ENCODE measurements around the gene GSX1.

GSX1 gene

GRCh38 chr13:27822873-27823311 is 30.6 kb downstream of the GSX1 start:
- ChIA-PET CTCF (interaction anchor here (0.6 kb wide), 1 partner anchor 29 kb away, joined by 4 read pairs; no protein-coding TSS in a partner anchor), POLR2A (no interaction called here)
- Histone ChIP-seq H3K9me3 (ENCODE audit: control insufficient read depth, insufficient read depth, low read depth, low read length) (no peaks in the 10 kb centered on the region), H3K27ac (ENCODE audit: extremely low read depth, low read depth, low read length) (no peak overlapping the region), H3K4me3 (ENCODE audit: low read depth, low read length) (no peak overlapping the region), H3K36me3 (ENCODE audit: control insufficient read depth in 2 of 2, insufficient read depth in 1 of 2, low read length in 2 of 2) (no peaks in the 10 kb centered on the region), H3K4me1 (ENCODE audit: control insufficient read depth, insufficient read depth, low read length) (no peaks in the 10 kb centered on the region)
- TF ChIP-seq ZBTB10 (tag by site-specific recombination; IDR thresholded peaks at IDR 0.05): no peak
- TF ChIP-seq AEBP2 (tag by site-specific recombination; IDR thresholded peaks at IDR 0.05; ENCODE audit: borderline replicate concordance): no peak
- no peak for TF ChIP-seq PATZ1 (tag by site-specific recombination; IDR thresholded peaks at IDR 0.05)
- TF ChIP-seq ZNF776 (tag by site-specific recombination; IDR thresholded peaks at IDR 0.05; ENCODE audit: borderline replicate concordance): no peak
- TF ChIP-seq KLF1 (tag by site-specific recombination; IDR thresholded peaks at IDR 0.05): no peak
- TF ChIP-seq ZNF670 (tag by site-specific recombination; IDR thresholded peaks at IDR 0.05; ENCODE audit: low read depth): no peak
- TF ChIP-seq ZNF362 (tag by site-specific recombination; IDR thresholded peaks at IDR 0.05): no peak
- TF ChIP-seq ZSCAN4 (tag by site-specific recombination; IDR thresholded peaks at IDR 0.05): no peak
- no peak for TF ChIP-seq ZNF223 (tag by site-specific recombination; IDR thresholded peaks at IDR 0.05)
- no peak for TF ChIP-seq ZNF24 (tag by site-specific recombination; IDR thresholded peaks at IDR 0.05)
- no peak for TF ChIP-seq ZNF280D (tag by site-specific recombination; IDR thresholded peaks at IDR 0.05)
- TF ChIP-seq ZNF514 (tag by site-specific recombination; IDR thresholded peaks at IDR 0.05): no peak
- TF ChIP-seq ZNF692 (tag by site-specific recombination; IDR thresholded peaks at IDR 0.05): no peak
- no peak for TF ChIP-seq HOXA7 (CRISPR knock-in tag; IDR thresholded peaks at IDR 0.05; ENCODE audit: borderline replicate concordance)
- TF ChIP-seq ZBTB26 (tag by site-specific recombination; optimal IDR thresholded peaks at IDR 0.05): no peak
